Transverse colon (tissue), 4 donors: ENCODE results near the gene CLSTN2. TPM values are rescaled to one million over a fixed set of nuclear protein-coding genes. Genes with fewer than 3 reads are reported as not detected.

Experiments used
- DNase-seq: peaks from one replicate; pipeline ENCODE4 v3.0.0-alpha.2; 2019
- H3K27ac ChIP-seq, 4 donors: fragments of 200-600 bp; sonication (generic); 2 replicates each; pipeline ENCODE4 v1.5.1; 2016 to 2018; ENCODE audit warnings: inconsistent platforms in 4 of 4
- H3K27me3 ChIP-seq: fragments of 200-600 bp; sonication (generic); 2 replicates; pipeline ENCODE4 v1.5.1; 2017; ENCODE audit warnings: inconsistent platforms
- H3K36me3 ChIP-seq, 4 donors: fragments of 200-600 bp; sonication (generic); 2 replicates each; pipeline ENCODE4 v1.5.1; 2017 to 2019; ENCODE audit warnings: inconsistent platforms in 4 of 4
- H3K4me1 ChIP-seq, 4 donors: fragments of 200-600 bp; sonication (generic); 2 replicates each; pipeline ENCODE4 v1.5.1; 2017 to 2020; ENCODE audit warnings: inconsistent platforms in 4 of 4
- H3K4me3 ChIP-seq, 4 donors: fragments of 200-600 bp; sonication (generic); 1 replicate in 1 of 4; 2 replicates in 3 of 4; pipeline versions ENCODE4 v1.5.1 to v1.6.1; 2017 to 2019; ENCODE audit warnings: inconsistent platforms in 4 of 4
- H3K9me3 ChIP-seq, 2 donors: fragments of 200-600 bp; sonication (generic); 2 replicates each; pipeline ENCODE4 v1.5.1; 2017 to 2019; ENCODE audit warnings: inconsistent platforms in 2 of 2
- EP300 ChIP-seq: sonication (generic); formaldehyde crosslinking; IDR thresholded peaks from one replicate; pipeline ENCODE4 v1.6.1; 2017; ENCODE audit warnings: antibody characterized with exemption, low read depth
- POLR2A ChIP-seq: fragments of 450-650 bp; IDR thresholded peaks from one replicate; pipeline ENCODE4 v1.6.1; 2016; ENCODE audit warnings: antibody characterized with exemption, mild to moderate bottlenecking, moderate library complexity
- POLR2AphosphoS5 ChIP-seq, 3 donors: sonication (generic); formaldehyde crosslinking; IDR thresholded peaks; one replicate each; pipeline ENCODE4 v1.6.1; 2016; ENCODE audit warnings: antibody characterized with exemption in 3 of 3
- WGBS, 2 donors: methylation state at CpG; one replicate each; pipeline ENCODE4 v1.1.5; 2018; ENCODE audit warnings: low coverage in 1 of 2; 5-methylcytosine and 5-hydroxymethylcytosine counted together
- in situ Hi-C, 4 donors: fragments of 200-750 bp; cut with MboI; loops; one replicate each; pipeline versions ENCODE4 v1.15.0 to v1.15.1; 2017; ENCODE audit warnings: low sequenced_read_pairs in 3 of 4, low pct_ligation_motif_present in 1 of 4, low pct_unique_long_range_greater_than_20kb in 1 of 4
- intact Hi-C: fragments of 100-400 bp; cut with DNase I; formaldehyde crosslinking; loops from one replicate; pipeline ENCODE4 v1.15.1; 2023; ENCODE audit warnings: low total_unique reads
- total RNA-seq, 4 donors: library from RNA; depleted of rRNA; stranded (reverse); fragments of >200 nt; gene quantifications; one replicate each; pipeline ENCODE4 v1.1.0, GENCODE V29; 2016
- TF ChIP-seq, protein P1 (sequence below), 5 experiments: fragments of 200-600 bp in 3 of 5; fragments of 450-650 bp in 2 of 5; sonication (generic) in 3 of 5; IDR thresholded peaks; 1 replicate in 2 of 5; 2 replicates in 3 of 5; pipeline ENCODE4 v1.5.1; 2016 to 2017; ENCODE audit warnings: antibody characterized with exemption in 5 of 5, inconsistent platforms in 3 of 5, mild to moderate bottlenecking in 2 of 5, moderate library complexity in 1 of 5

The CLSTN2 gene
- total RNA-seq, 4 donors from 2014 or later, result 0.60 to 9.0 (median 2.2) TPM

DNA sequence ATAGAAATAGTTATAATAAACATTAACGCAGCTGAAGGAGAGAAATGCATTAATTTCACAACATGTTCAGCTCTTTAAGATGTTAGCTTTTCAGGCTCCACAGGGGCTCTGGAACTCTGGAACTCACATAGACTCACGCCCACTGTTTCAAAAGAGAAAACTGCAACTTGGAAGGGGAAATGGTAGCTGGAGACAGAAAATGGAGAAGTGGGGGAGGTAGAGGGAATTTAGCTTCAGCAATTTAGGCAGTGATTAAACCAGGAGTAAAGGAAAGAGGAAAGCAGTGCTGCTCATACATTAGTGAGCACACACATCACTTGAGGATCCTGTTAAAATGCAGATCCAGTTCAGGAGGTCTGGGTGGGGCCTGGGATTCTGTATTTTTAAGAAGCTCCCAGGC is 468.1 kb downstream of the CLSTN2 start:
- in situ Hi-C loops, result no loop called here
- DNase-seq, result no peak
- Histone ChIP-seq H3K9me3 (no peaks in the 10 kb centered on the region), H3K27ac (no peak overlapping the region), H3K4me3 (no peak overlapping the region), H3K27me3 (no peaks in the 10 kb centered on the region), H3K4me1 (no peaks in the 10 kb centered on the region), H3K36me3 (no peaks in the 10 kb centered on the region)
- intact Hi-C loops, result no loop called here
- TF ChIP-seq POLR2AphosphoS5 (IDR thresholded peaks at IDR 0.05) (no peak), EP300 (no peak), POLR2A (no peak)
- TF ChIP-seq, protein P1, sequence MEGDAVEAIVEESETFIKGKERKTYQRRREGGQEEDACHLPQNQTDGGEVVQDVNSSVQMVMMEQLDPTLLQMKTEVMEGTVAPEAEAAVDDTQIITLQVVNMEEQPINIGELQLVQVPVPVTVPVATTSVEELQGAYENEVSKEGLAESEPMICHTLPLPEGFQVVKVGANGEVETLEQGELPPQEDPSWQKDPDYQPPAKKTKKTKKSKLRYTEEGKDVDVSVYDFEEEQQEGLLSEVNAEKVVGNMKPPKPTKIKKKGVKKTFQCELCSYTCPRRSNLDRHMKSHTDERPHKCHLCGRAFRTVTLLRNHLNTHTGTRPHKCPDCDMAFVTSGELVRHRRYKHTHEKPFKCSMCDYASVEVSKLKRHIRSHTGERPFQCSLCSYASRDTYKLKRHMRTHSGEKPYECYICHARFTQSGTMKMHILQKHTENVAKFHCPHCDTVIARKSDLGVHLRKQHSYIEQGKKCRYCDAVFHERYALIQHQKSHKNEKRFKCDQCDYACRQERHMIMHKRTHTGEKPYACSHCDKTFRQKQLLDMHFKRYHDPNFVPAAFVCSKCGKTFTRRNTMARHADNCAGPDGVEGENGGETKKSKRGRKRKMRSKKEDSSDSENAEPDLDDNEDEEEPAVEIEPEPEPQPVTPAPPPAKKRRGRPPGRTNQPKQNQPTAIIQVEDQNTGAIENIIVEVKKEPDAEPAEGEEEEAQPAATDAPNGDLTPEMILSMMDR (IDR thresholded peaks at IDR 0.05), result no peak
- 83 to 88% methylated on average over 2 of the region's 2 CpGs for WGBS, 2 donors

DNA sequence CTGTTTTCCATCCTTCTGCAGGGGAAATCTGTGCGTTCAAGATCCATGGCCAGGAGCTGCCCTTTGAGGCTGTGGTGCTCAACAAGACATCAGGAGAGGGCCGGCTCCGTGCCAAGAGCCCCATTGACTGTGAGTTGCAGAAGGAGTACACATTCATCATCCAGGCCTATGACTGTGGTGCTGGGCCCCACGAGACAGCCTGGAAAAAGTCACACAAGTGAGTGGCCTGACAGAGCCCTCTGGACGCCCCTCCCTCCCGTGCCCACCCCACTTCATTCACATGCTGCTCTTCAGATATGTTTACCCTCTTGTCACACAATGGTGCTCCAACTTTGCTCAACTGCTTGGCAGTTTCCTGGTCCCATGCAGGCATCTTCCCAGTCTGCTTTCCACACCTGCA is 468.6 kb downstream of the CLSTN2 start:
- Histone ChIP-seq H3K4me1 (no peaks in the 10 kb centered on the region), H3K27ac (no peak overlapping the region), H3K36me3 (no peaks in the 10 kb centered on the region), H3K9me3 (no peaks in the 10 kb centered on the region), H3K4me3 (no peak overlapping the region), H3K27me3 (no peaks in the 10 kb centered on the region)
- intact Hi-C loops, result no loop called here
- no peak for DNase-seq
- in situ Hi-C loops, result no loop called here
- TF ChIP-seq POLR2AphosphoS5 (IDR thresholded peaks at IDR 0.05) (no peak), EP300 (no peak), POLR2A (no peak)
- TF ChIP-seq, protein P1 (IDR thresholded peaks at IDR 0.05), result no peak
- 71% methylated on average over 6 of the region's 6 CpGs; no CpG with 5 or more reads in 1 of the 2 donors for WGBS, 2 donors

DNA sequence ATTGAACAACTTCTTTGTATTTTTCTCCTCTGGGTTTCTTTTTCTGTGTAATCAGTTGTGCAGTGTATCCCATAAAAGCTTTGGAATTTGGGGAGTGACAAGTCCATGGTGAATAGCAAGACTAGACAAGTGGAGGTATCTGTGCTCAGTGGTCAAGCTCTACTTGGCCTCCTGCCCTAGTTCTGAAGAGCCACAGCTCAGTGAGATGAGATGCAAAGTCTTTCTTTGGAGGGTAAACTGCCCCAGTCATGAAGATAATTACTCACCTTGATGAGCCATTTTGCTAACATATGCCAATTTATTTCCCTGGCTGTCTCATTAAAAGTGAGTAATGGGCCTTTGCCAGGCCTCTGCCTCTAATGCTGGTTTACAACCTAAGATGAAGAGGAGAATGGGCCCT is 471.7 kb downstream of the CLSTN2 start:
- no peak overlapping the region for H3K27ac ChIP-seq
- H3K9me3 ChIP-seq, result no peaks in the 10 kb centered on the region
- no peaks in the 10 kb centered on the region for H3K27me3 ChIP-seq
- DNase-seq, result no peak
- H3K4me1 ChIP-seq, result no peaks in the 10 kb centered on the region
- TF ChIP-seq POLR2AphosphoS5 (IDR thresholded peaks at IDR 0.05) (no peak), POLR2A (no peak), EP300 (no peak)
- TF ChIP-seq, protein P1 (IDR thresholded peaks at IDR 0.05), result no peak
- in situ Hi-C loops, result no loop called here
- no peak overlapping the region for H3K4me3 ChIP-seq
- no peaks in the 10 kb centered on the region for H3K36me3 ChIP-seq
- intact Hi-C loops, result no loop called here

DNA sequence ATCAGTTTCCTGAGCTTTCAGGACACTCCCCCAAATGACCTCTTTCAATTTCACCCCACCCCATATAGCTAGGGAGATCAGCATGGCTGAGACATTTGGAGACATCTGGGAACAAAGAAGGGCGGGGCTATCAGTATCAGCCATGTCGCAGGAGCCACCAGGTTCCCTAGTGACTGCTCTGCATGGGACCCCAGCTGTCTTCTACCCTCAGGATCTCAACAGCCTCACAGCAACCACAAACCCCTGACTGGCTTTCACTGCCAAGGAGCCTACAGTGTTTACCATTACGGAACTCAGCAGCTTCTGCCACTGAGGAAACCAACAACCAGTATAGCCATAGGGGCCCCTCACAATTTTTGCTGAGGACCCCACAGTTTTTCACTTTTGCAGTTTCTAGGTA is 473.3 kb downstream of the CLSTN2 start:
- 69 to 96% methylated on average over 3 of the region's 3 CpGs for WGBS, 2 donors
- TF ChIP-seq, protein P1 (IDR thresholded peaks at IDR 0.05), result no peak
- TF ChIP-seq POLR2A (no peak), EP300 (no peak), POLR2AphosphoS5 (IDR thresholded peaks at IDR 0.05) (no peak)
- DNase-seq, result no peak
- Histone ChIP-seq H3K4me3 (no peak overlapping the region), H3K27ac (no peak overlapping the region), H3K27me3 (no peaks in the 10 kb centered on the region), H3K9me3 (no peaks in the 10 kb centered on the region), H3K4me1 (no peaks in the 10 kb centered on the region), H3K36me3 (no peaks in the 10 kb centered on the region)
- intact Hi-C loops, result no loop called here
- in situ Hi-C loops, result no loop called here
